PFSK-1 (cell line): ENCODE results near the gene OARD1.

Experiments
- FOXP2 ChIP-seq: optimal IDR thresholded peaks from 2 replicates; pipeline ENCODE3; 2011; ENCODE audit warnings: borderline replicate concordance, control low read depth, inconsistent platforms; ENCODE audit not compliant: insufficient read depth; ENCODE audit errors: extremely low read length, extremely low read depth
- POLR2AphosphoS5 ChIP-seq: IDR thresholded peaks from 2 replicates; pipeline ENCODE4 v1.6.1; 2012; ENCODE audit warnings: low read depth, mild to moderate bottlenecking, control low read depth, low read length, moderate library complexity
- REST ChIP-seq, 2 experiments: IDR thresholded peaks; 2 replicates each; pipeline versions ENCODE4 v1.6.1 to v1.8.0; 2011 to 2012; ENCODE audit warnings: low read depth in 2 of 2, low read length in 2 of 2, control low read depth in 1 of 2, inconsistent platforms in 1 of 2, mild to moderate bottlenecking in 1 of 2, moderate library complexity in 1 of 2; ENCODE audit not compliant: insufficient read depth in 1 of 2
- SIN3A ChIP-seq: IDR thresholded peaks from 2 replicates; pipeline ENCODE4 v1.6.1; 2012; ENCODE audit warnings: mild to moderate bottlenecking, low read length, moderate library complexity, borderline replicate concordance; ENCODE audit not compliant: insufficient read depth
- TAF1 ChIP-seq: IDR thresholded peaks from 2 replicates; pipeline ENCODE4 v1.6.1; 2012; ENCODE audit warnings: low read length, control low read depth, borderline replicate concordance; ENCODE audit not compliant: insufficient read depth

Gene OARD1

GRCh38 chr6:41039060-41039998 is 32.8 kb downstream of the OARD1 start, which contains the start of gene UNC5CL:
Gene UNC5CL, minus strand, starts transcription at chr6:41039221. Its CDS starts 4,147 bp downstream, at chr6:41035074.
- TF ChIP-seq SIN3A: no peak
- no peak for TF ChIP-seq FOXP2
- no peak for TF ChIP-seq POLR2AphosphoS5
- no peak for TF ChIP-seq REST (IDR thresholded peaks at IDR 0.05; ENCODE audit: insufficient read depth in 1 of 2, low read depth in 2 of 2, low read length in 2 of 2)
- TF ChIP-seq TAF1: no peak

GRCh38 chr6:41038205-41038604 is 34.0 kb downstream of the OARD1 start:
- TF ChIP-seq TAF1 (no peak), REST (IDR thresholded peaks at IDR 0.05; ENCODE audit: insufficient read depth in 1 of 2, low read depth in 2 of 2, low read length in 2 of 2) (no peak), FOXP2 (no peak), POLR2AphosphoS5 (no peak), SIN3A (no peak)

DNA sequence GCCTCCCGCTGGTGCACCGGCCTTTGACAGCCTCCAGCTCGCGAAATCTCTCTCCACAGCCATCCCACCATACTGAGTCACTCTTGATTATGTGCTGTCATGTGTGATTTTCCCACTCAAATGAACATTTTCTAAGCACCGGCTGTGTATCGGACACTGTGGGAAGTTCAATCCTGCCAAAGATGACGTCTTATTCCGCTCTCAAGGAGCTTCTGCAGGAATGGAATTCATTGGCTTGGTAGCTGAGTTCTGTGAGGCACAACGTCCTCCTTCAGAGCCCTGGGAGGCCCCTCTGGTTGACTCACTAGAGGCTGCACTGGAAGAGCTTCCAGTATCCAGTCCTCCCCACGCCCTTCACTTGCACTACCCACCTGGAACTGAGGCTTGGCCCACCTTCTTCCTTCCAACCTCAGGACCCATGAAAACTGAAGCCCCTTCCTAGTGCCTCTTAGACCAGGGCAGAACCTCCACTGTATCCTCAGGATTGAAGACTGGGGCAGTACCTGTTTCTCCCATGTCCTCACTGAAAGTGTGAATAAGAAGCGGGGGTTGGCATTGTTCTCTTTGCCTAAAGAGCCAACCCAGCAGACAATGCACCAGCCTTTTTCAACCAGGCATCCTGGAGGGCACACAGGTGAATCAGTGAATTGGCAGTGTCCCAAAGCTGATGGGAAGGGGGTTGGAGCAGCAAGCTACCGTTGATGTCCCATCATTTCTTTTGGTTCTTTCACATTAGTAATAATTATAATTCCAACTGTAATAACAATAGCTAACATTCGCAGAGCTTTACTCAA is 34.9 kb downstream of the OARD1 start:
- TF ChIP-seq SIN3A (no peak), REST (IDR thresholded peaks at IDR 0.05; ENCODE audit: insufficient read depth in 1 of 2, low read depth in 2 of 2, low read length in 2 of 2) (no peak), POLR2AphosphoS5 (no peak), FOXP2 (no peak), TAF1 (no peak)

- TF ChIP-seq POLR2AphosphoS5: no peak
- no peak for TF ChIP-seq TAF1
- no peak for TF ChIP-seq REST (IDR thresholded peaks at IDR 0.05; ENCODE audit: insufficient read depth in 1 of 2, low read depth in 2 of 2, low read length in 2 of 2)
- TF ChIP-seq SIN3A: no peak
- TF ChIP-seq FOXP2: no peak
These were observed 35.6 kb downstream of the OARD1 start for GRCh38 chr6:41036601-41037000.
